SIG-M5 treated with dmso at 0.1 percent for 504 hours (cell line): ENCODE measurements around the gene FAAP20.

Experiments
- DNase-seq: peaks from one replicate; lab custom pipeline; 2025; ENCODE audit not compliant: unreplicated experiment; lab: John Stamatoyannopoulos, UW

FAAP20 gene

GRCh38 chr1:2212532-2213491, 18.2 kb upstream of the FAAP20 start:
- peak; percentile 47 for DNase-seq

GRCh38 chr1:2212274-2212531, 17.6 kb upstream of the FAAP20 start:
- DNase-seq, result no peak

- no peak for DNase-seq
Measured at GRCh38 chr1:2210786-2211185, 16.2 kb upstream of the FAAP20 start.

- no peak for DNase-seq
Measured at GRCh38 chr1:2210084-2210653, 15.6 kb upstream of the FAAP20 start.

GRCh38 chr1:2209400-2210083, 15.0 kb upstream of the FAAP20 start:
- no peak for DNase-seq

- DNase-seq, result no peak
Measured at GRCh38 chr1:2208309-2209239, 14.0 kb upstream of the FAAP20 start.

GRCh38 chr1:2206813-2207487, 12.4 kb upstream of the FAAP20 start:
- no peak for DNase-seq

- DNase-seq, result peak; percentile 80
Measured at GRCh38 chr1:2205191-2205952, 10.8 kb upstream of the FAAP20 start.

- DNase-seq, result peak; percentile 55
Measured at GRCh38 chr1:2204415-2205190, 10.0 kb upstream of the FAAP20 start.

- no peak for DNase-seq
Measured at GRCh38 chr1:2203671-2204414, 9.3 kb upstream of the FAAP20 start.

- no peak for DNase-seq
Measured at GRCh38 chr1:2202843-2203601, 8.4 kb upstream of the FAAP20 start.

GRCh38 chr1:2202008-2202575, 7.5 kb upstream of the FAAP20 start:
- DNase-seq, result no peak

GRCh38 chr1:2201062-2201461, 6.5 kb upstream of the FAAP20 start:
- no peak for DNase-seq

GRCh38 chr1:2200308-2200943, 5.9 kb upstream of the FAAP20 start:
- no peak for DNase-seq

- DNase-seq, result peak; percentile 36
Measured at GRCh38 chr1:2199042-2199810, 4.7 kb upstream of the FAAP20 start.

GRCh38 chr1:2198571-2198970, 4.0 kb upstream of the FAAP20 start:
- DNase-seq, result no peak
